Measurements from ENCODE around the gene GRPEL2. TPM values are rescaled to one million over a fixed set of nuclear protein-coding genes. Genes with fewer than 3 reads are reported as not detected.

The GRPEL2 gene
- total and polyA plus RNA-seq, 2 experiments from 2014 or later, result 20.2 to 62.2 TPM

- H3K4me1 ChIP-seq (ENCODE audit: insufficient read depth), result no peaks in the 10 kb centered on the region
- no peaks in the 10 kb centered on the region for H4K20me1 ChIP-seq (replicated peaks; ENCODE audit: insufficient read depth)
- no peaks in the 10 kb centered on the region for H3K36me3 ChIP-seq (ENCODE audit: insufficient read depth)
- no peaks in the 10 kb centered on the region for H3K36me3 Mint-ChIP-seq (ENCODE audit: low read depth)
- H3K27ac ChIP-seq (ENCODE audit: low read depth), result no peak overlapping the region
- H3K27me3 Mint-ChIP-seq (ENCODE audit: insufficient read depth, low read depth, poor library complexity), result no peaks in the 10 kb centered on the region
- no peak overlapping the region for H3K4me2 ChIP-seq
- no peaks in the 10 kb centered on the region for H3F3A ChIP-seq (replicated peaks; ENCODE audit: low read depth)
- H3K79me2 ChIP-seq (replicated peaks; ENCODE audit: insufficient read depth), result no peaks in the 10 kb centered on the region
- TF ChIP-seq STAT1 (IDR thresholded peaks at IDR 0.05; ENCODE audit: unreplicated experiment) (no peak), ETS1 (IDR thresholded peaks at IDR 0.05) (no peak), CTCF (conservative IDR thresholded peaks at IDR 0.05; ENCODE audit: low read depth in 2 of 2) (peak; percentile 76 to 80)
- H3K4me3 Mint-ChIP-seq, result no peak overlapping the region
- H3K4me1 Mint-ChIP-seq, result peaks cover 9% of the 10 kb centered on the region
- H3K27ac Mint-ChIP-seq, result peak overlapping the region; percentile 85
- H2AFZ ChIP-seq, result peak overlapping the region; percentile 1; the same call in 1 of the 2 replicates
- no peak overlapping the region for H3K4me3 ChIP-seq
- DNase-seq (ENCODE audit: low spot score), result peak; percentile 56
- H3K9me2 ChIP-seq (ENCODE audit: insufficient read depth), result no peaks in the 10 kb centered on the region
- H3K9me3 Mint-ChIP-seq, result no peaks in the 10 kb centered on the region
- no peaks in the 10 kb centered on the region for H3K27me3 ChIP-seq (ENCODE audit: insufficient read depth)
- peak; percentile 70 for ATAC-seq
These were observed 27.8 kb upstream of the GRPEL2 start for GRCh38 chr5:149317281-149318048.

- ATAC-seq (no peak), DNase-seq (ENCODE audit: low spot score) (no peak)
- Mint-ChIP-seq H3K36me3 (ENCODE audit: low read depth) (no peaks in the 10 kb centered on the region), H3K4me3 (no peak overlapping the region), H3K9me3 (no peaks in the 10 kb centered on the region), H3K27me3 (ENCODE audit: insufficient read depth, low read depth, poor library complexity) (no peaks in the 10 kb centered on the region), H3K27ac (no peak overlapping the region), H3K4me1 (peaks cover 14% of the 10 kb centered on the region)
- Histone ChIP-seq H3K27ac (ENCODE audit: low read depth) (no peak overlapping the region), H3K36me3 (ENCODE audit: insufficient read depth) (no peaks in the 10 kb centered on the region), H3F3A (replicated peaks; ENCODE audit: low read depth) (no peaks in the 10 kb centered on the region), H3K27me3 (ENCODE audit: insufficient read depth) (no peaks in the 10 kb centered on the region), H3K79me2 (replicated peaks; ENCODE audit: insufficient read depth) (no peaks in the 10 kb centered on the region), H3K4me2 (no peak overlapping the region), H3K9me2 (ENCODE audit: insufficient read depth) (no peaks in the 10 kb centered on the region), H2AFZ (no peak overlapping the region), H3K4me3 (no peak overlapping the region), H4K20me1 (replicated peaks; ENCODE audit: insufficient read depth) (no peaks in the 10 kb centered on the region), H3K4me1 (ENCODE audit: insufficient read depth) (no peaks in the 10 kb centered on the region)
- TF ChIP-seq ZNF331 (CRISPR knock-in tag; IDR thresholded peaks at IDR 0.05; ENCODE audit: low read depth) (no peak), POLR2AphosphoS5 (IDR thresholded peaks at IDR 0.05; ENCODE audit: low read depth) (no peak), STAT1 (IDR thresholded peaks at IDR 0.05; ENCODE audit: unreplicated experiment) (no peak), CTCF (conservative IDR thresholded peaks at IDR 0.05; ENCODE audit: low read depth in 2 of 2) (no peak), ZNF114 (CRISPR knock-in tag; IDR thresholded peaks at IDR 0.05) (no peak), JUNB (IDR thresholded peaks at IDR 0.05; ENCODE audit: unreplicated experiment) (no peak), NANOG (IDR thresholded peaks at IDR 0.05; ENCODE audit: borderline replicate concordance) (no peak), CREB1 (CRISPR knock-in tag; IDR thresholded peaks at IDR 0.05; ENCODE audit: low read depth) (no peak), REST (IDR thresholded peaks at IDR 0.05; ENCODE audit: unreplicated experiment) (no peak), EZH2 (IDR thresholded peaks at IDR 0.05; ENCODE audit: low read depth, unreplicated experiment) (no peak)
These were observed 26.1 kb upstream of the GRPEL2 start for GRCh38 chr5:149319174-149319573.
